Right ventricle myocardium superior (tissue), 1 donor: ENCODE data around the gene SH3BGRL3. TPM values are rescaled to one million over a fixed set of nuclear protein-coding genes. Genes with fewer than 3 reads are reported as not detected.

Source experiments
- ATAC-seq: fragments of 200-7000 bp; cut with Tn5 transposase; one replicate; pipeline ENCODE4 v1.9.1; 2020; ENCODE audit warnings: mild to moderate bottlenecking; ENCODE audit not compliant: poor library complexity
- DNase-seq: peaks from one replicate; pipeline ENCODE4 v3.0.0-alpha.2; 2020
- intact Hi-C: fragments of 100-400 bp; cut with DNase I; formaldehyde crosslinking; loops from one replicate; pipeline ENCODE4 v1.11.2; 2022
- total RNA-seq: library from RNA; stranded (reverse); fragmentation: NEBNext Ultra II Directional; extraction: Animal tissue kit (Norgen Biotek cat#: 25700); gene quantifications from one replicate; pipeline ENCODE4 v1.2.1, GENCODE V29; 2021
- donor health status: DM: no; HTN: yes; CAD: no; lungs with severe emphysema.

SH3BGRL3 gene
- total RNA-seq, 1 donor from 2014 or later = 33.9 TPM

DNA sequence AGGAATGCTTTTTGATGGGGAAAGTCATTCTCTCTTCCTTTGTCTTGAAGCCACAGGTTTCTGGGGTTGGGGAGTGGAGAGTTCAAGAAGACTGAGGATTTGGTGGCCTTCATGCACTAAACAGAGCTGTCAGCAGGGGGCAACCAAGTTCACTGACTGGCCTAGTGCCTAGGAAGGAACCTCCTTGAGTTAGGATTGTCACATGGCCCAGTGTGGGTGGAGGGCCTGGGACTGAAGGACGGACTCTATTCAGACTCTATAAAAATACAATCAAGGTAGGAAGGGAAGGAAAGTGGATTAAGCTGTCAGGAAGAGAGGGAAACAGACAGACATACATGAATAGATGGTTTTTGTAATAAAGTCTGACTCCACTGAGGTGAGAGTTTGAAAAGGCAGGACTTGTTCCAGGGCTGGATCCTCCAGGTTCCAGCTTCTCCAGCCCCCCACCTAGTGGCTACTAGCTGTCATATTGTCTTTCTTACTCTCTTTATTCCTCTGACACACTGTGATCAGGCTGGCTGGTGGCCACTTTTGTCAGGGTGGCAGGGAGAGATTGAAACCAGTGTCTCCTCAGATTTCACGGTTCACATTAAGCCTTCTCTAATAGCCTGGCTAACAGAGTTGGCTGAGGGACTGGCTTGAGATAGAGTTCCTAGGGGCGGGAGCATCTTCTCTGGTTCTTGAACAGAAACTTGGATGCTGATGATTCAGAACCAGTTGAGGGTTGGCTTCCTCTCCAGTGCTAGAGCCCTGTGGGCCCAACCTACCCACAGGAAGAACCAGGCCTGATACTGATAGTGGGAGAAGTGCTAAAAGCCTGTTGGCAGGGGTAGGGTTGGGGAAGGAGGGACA is 4.1 kb upstream of the SH3BGRL3 start:
- DNase-seq = peak; percentile 86
- ATAC-seq = peak; percentile 66
- intact Hi-C loops = loop anchor here (1.0 kb wide), 1 partner anchor 46 kb away; no protein-coding TSS in a partner anchor

DNA sequence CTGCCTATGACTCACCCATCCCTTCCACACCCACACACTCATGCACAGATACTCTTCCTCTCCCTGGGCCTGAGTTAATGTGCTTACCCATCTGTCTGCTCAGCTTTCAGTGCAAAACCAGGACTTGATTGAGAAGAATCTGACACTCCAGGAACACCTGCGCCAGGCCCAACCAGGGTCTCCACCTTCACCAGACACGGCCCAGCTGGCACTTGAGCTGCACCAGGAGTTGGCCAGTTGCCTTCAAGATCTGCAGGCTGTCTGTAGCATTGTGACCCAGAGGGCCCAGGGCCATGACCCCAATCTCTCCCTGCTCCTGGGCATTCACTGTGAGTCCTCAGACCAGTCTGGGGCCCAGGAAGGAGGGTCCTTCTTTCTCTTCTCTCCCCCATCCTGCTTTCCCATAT is 3.5 kb upstream of the SH3BGRL3 start:
- intact Hi-C loops = no loop called here
- peak; percentile 72 for DNase-seq
- ATAC-seq = no peak

DNA sequence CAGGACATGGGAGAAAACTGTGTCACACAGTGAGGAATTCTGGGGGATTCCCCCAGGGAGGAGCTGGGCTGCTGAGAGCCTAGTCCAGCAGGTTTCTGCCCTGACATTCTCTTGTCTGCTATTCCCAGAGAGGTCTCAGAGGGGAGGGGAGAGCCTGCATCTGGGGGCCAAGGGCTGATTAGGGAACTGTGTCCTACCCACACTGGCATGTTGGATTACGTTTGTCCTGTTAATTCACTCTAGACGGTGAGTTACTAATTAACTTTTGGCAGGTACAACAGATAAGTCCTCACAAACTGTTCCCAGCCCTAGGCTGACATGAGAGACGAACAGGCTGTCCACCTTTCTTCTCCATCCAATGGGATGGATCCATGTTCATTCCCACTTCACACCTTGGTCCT is 2.6 kb upstream of the SH3BGRL3 start:
- intact Hi-C loops = no loop called here
- no peak for DNase-seq
- no peak for ATAC-seq

DNA sequence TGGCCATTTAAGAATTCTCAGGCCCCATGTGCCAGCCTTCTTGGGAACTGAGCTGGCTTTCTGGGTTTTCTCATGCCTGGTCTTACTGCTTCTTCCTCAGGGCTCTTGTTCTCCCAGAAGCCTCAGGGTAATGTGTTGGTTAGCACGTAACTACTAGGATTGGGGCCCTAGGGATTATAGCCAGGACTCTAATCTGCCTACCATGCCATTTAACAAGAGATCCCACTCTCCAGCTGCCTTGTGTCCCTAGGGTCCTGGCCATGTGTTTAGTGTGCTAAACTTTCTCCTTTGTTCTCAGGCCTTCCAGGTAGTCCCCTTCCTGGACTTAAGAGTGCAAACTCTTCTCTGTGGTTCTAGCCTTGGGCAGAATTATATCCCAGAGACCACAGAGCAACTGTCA is 2.2 kb upstream of the SH3BGRL3 start:
- DNase-seq (no peak), ATAC-seq (no peak)
- intact Hi-C loops = no loop called here

- DNase-seq = peak; percentile 77
- ATAC-seq = no peak
These were observed 1.6 kb upstream of the SH3BGRL3 start for GRCh38 chr1:26278303-26278702.

DNA sequence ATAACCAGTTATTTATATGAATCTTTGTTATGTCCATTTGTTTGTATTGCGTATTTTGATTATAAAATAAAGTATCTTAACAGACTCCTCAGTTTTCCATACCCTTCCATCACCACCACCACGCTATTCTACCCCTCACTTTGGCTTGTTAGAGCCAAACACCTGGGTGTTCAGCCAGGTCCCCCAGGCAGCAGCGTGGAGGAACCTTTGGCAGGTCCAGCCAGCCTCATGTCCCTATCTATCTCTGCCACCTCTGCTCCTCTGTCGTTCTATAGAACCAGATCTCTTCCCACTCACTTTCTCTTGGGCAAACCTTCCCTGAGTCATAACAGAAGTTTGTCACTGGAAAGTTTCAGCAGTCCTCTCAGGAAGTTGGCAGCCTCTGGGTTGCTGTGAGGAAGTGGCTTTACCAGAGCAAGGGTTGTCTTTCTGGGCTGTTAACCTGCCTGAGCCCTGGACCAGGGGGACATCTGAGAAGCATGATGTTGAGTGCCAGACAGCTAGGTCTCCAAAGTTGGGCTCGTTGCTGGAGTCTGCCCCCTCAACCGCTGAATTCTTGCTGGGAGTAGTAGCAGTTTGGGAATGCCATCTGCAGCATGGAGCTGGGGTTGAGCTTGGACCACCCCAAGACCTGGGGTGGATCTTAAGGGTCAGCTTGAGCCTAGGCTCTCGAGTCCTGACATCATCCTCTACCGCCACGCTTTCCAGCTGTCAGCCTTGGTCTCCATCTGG is 996 bp upstream of the SH3BGRL3 start:
- ATAC-seq (peak; percentile 5), DNase-seq (no peak)
- intact Hi-C loops = no loop called here

More at GRCh38 chr1:26278303-26278702, 1.6 kb upstream of the SH3BGRL3 start:
- intact Hi-C loops = no loop called here

DNA sequence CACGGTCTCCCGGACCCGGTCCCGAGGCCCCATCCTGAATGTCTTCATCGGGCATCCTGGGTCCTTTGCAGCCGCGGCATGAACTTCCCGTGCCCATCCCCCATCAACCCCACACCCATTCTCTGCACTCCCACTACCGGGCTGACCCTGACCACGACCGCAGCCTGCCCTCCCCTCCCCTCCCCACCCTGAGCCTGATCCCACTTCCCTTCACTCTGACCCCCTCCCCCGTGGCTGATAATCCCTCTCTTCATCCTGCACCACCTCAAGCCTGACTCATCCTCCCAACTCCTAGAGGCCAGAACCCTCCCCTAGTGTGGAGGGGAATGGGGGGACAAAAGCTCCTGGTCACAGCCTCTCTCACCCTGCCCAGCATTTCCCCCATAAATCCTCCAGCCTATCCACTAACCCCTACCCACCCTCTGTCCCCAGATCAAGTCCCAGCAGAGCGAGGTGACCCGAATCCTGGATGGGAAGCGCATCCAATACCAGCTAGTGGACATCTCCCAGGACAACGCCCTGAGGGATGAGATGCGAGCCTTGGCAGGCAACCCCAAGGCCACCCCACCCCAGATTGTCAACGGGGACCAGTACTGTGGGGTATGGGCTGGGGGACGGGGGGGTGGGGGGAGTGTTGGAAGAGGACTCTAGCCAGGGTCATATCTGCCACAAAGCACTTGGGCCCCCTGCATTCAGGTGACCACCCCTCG is 602 bp downstream of the SH3BGRL3 start:
- no peak for ATAC-seq
- DNase-seq = no peak
- intact Hi-C loops = loop anchor here (10.0 kb wide), 1 partner anchor 84 kb away; no protein-coding TSS in a partner anchor

GRCh38 chr1:26281091-26281958 is 1.4 kb downstream of the SH3BGRL3 start:
- no peak for ATAC-seq
- intact Hi-C loops = loop anchor here (10.0 kb wide), 1 partner anchor 83 kb away; no protein-coding TSS in a partner anchor

DNA sequence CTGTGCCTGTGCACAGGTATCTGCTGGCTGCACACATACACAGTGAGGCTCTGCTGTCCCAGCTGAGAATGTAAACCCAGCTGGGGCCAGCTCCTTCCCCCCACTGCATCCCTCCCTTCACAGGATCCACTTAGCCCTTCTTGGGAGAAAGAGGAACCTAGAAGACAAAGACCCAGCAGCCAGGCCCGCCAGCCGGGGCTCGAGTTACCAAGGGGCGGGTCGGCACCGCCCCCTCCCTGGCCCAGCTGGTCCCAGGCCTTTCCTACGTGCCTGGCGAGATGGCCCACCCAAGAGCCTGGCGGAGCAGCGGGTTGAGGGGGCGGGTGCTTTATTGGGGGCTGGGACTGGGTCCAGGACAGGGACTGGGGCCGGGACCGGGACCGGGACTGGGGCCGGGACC is 2.1 kb downstream of the SH3BGRL3 start:
- intact Hi-C loops = loop anchor here (10.0 kb wide), 1 partner anchor 83 kb away; no protein-coding TSS in a partner anchor
- no peak for ATAC-seq
- peak; percentile 68 for DNase-seq

More at GRCh38 chr1:26281091-26281958, 1.4 kb downstream of the SH3BGRL3 start:
- no peak for DNase-seq

- ATAC-seq = no peak
- DNase-seq = no peak
- intact Hi-C loops = loop anchor here (10.0 kb wide), 1 partner anchor 82 kb away; no protein-coding TSS in a partner anchor
These were observed 2.6 kb downstream of the SH3BGRL3 start for GRCh38 chr1:26282401-26282918.

DNA sequence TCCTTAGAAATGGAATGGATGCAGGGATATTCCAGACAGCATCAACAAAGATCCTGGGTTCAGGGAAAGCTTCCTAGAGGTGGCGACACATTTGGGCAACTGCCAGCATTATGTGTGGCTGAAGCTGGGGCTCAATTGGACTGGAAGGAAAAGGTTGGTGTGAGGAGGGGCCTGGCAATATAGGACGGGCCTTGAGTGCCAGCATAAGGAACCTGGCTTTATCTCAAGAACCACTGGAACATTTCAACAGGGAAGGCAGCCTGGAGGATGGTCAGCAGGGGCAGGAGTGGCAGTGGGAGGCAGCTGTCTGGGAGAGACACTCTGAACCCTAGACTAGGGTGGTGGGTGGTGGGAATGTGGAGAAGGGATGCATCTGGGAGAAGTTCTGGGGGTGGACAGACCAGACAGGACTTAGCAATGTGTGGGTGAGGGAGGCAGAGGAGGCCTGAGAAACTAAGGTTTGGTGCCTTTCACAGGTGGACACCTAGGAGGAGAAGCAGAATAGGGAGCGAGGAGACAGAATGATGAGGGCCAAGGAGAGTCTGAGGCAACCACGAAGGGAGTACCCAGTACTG is 3.5 kb downstream of the SH3BGRL3 start:
- ATAC-seq = no peak
- intact Hi-C loops = loop anchor here (10.0 kb wide), 1 partner anchor 81 kb away; no protein-coding TSS in a partner anchor
- DNase-seq = no peak

GRCh38 chr1:26283871-26284596 is 4.1 kb downstream of the SH3BGRL3 start:
- ATAC-seq = no peak

GRCh38 chr1:26284597-26285347 is 4.9 kb downstream of the SH3BGRL3 start:
- intact Hi-C loops = loop anchor here (10.0 kb wide), 1 partner anchor 80 kb away; no protein-coding TSS in a partner anchor
- peak; percentile 34 for ATAC-seq
- DNase-seq = peak; percentile 81

More at GRCh38 chr1:26283871-26284596, 4.1 kb downstream of the SH3BGRL3 start:
- DNase-seq = no peak
- intact Hi-C loops = loop anchor here (10.0 kb wide), 1 partner anchor 81 kb away; no protein-coding TSS in a partner anchor

DNA sequence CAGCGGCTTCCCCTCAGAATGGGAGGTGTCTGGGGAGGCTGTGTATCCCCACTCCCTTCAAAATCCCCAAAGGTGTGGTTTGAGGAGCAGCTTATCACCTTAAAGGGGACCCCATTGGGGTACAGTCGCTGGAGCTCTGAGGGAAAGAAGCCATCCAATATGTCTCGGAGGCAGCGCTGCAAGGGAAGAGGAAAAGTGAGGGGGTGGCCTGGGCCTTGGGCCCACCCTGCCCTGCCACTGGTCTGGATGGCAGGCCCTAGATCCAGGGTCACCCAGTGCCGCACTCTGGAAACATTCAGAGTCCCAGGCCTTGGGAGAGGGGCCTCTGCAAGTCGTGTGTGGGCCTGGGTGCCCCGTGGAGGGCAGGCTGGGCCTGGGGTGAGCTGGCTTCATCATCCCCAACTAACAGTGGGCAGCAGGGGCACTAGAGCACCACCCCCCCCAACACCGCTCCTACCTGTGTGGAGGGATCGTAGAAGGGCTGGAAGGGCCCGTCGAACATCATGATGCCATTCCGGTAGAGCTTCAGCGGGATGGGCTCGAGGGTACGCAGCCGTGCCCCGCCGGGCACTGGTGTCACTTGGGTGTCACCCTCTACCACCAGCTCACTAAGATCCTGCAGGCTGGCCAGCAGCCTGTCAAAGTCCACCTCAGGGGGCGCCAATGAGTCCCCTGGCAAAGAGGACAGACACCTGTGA is 5.6 kb downstream of the SH3BGRL3 start:
- ATAC-seq (no peak), DNase-seq (peak; percentile 61)
- intact Hi-C loops = loop anchor here (10.0 kb wide), 1 partner anchor 79 kb away; no protein-coding TSS in a partner anchor

- DNase-seq = no peak
- no peak for ATAC-seq
- intact Hi-C loops = loop anchor here (10.0 kb wide), 1 partner anchor 79 kb away; no protein-coding TSS in a partner anchor
These were observed 6.2 kb downstream of the SH3BGRL3 start for GRCh38 chr1:26286064-26286416.
